CD4-positive, alpha-beta T cell treated with Interleukin-15 for 1 hour (primary cell): ENCODE data around the gene KRTAP11-1.

Experiments used
- DNase-seq: peaks from one replicate; pipeline ENCODE4 v3.0.0-alpha.2; 2020

KRTAP11-1 gene

GRCh38 chr21:30881480-30881879 lies at the start of gene KRTAP11-1:
Gene KRTAP11-1, minus strand, starts transcription at chr21:30881580. Its CDS starts 56 bp downstream, at chr21:30881524.
- DNase-seq, result no peak

DNA sequence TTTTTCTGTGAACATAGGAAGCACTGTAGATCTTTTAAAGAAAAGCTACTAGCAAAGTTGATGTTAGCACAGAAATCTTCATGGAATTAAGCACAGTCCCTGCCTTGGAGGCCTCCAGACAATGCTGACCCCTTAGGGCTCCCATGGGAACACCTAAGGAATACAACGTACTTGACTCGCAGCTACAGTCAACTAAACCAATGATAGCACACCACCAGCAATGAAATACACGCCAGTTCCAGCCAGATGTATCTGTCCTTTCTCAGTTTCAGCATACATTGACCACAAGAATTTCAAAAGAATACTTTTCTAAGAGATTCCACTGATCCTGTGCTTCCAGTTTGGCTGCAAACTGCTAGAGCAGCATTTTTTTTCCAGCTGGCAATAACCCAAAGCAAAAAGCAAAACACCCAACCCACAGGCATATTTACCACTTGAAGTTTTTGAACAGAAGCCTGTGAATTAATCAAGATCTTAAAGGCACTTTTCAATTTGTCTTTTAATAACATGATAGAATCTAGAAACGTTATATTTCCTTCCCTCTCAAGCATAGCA lies 42.8 kb upstream of the KRTAP11-1 start:
- DNase-seq, result no peak

DNA sequence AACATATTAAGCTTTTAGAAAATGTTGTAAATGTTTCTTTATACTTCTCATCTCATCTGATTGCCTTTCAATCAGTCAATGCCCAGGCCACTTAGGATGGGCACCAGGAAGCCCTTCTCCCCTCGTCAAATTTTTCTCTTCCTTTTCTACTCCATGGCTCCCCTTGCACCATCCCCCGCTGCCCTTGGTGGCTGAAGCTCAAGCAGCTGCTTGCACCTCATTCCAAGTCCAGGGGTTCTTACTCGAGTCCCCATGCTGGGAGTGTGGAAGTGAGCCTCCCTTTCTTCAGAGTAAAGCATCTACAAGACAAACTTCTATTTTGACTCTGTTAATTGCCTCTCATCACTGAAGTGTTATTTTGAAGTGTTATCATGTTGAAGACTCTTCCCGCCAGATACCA lies 39.7 kb upstream of the KRTAP11-1 start:
- no peak for DNase-seq

DNA sequence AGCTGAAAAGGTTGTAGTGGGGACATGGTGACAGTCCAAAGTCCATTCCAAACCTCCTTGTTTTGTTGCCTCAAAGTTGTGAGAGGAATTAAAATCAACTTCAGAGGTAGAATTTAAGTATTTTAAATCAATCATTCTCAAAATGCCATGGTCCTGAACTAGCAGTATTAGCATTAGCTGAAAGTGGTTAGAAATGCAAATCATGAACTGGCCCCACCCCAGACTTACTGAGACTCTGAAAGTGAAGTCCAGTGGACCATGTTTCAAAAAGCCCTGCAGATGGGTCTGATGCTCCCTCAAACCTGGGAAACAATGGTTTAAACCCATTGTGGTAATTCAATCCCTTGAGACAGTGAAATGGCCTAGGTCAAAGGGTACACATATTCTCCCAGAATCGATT lies 36.2 kb upstream of the KRTAP11-1 start:
- DNase-seq, result no peak

GRCh38 chr21:30900881-30901280 lies 19.5 kb upstream of the KRTAP11-1 start:
- DNase-seq, result no peak

- DNase-seq, result no peak
Measured at GRCh38 chr21:30882866-30883597, 1.7 kb upstream of the KRTAP11-1 start.

DNA sequence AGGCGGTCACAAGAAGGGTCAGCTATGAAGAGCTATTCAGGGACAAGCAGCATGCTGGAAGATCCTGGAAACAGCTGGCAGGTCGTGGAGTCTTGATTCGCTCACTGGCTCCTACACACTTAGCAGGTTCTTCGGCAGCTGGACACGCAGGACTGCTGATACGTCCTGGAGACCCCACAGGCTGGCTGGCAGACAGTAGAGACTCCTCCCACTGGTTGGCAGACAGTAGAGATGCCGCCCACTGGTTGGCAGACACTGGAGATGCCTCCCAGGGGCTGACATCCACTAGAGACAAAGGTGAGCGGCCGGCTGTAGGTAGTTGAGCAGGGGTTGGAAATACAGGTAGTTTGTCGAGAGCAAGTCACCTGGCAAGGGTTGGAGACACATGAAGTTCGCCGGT lies 466 bp downstream of the KRTAP11-1 start:
- no peak for DNase-seq

DNA sequence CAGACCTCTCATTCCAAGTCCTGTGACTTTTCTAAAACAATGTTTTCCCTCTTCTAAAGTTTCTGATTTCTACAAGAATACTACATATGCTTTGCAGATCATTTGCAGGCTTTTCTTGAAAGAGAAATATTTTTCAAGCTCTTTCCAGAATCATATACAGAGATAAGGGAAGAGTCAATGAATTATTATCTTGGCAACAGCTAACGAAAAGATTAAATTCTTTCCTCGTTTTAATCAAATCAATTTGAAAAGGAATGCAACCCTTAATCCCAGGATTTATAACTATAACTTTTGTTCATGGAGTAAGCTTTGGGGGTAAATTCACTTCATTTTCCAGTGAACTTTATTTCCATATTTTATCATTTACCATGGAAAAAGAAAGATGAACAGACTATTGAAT lies 6.9 kb downstream of the KRTAP11-1 start:
- no peak for DNase-seq

- DNase-seq, result no peak
Measured at GRCh38 chr21:30847627-30848500, 33.5 kb downstream of the KRTAP11-1 start.

DNA sequence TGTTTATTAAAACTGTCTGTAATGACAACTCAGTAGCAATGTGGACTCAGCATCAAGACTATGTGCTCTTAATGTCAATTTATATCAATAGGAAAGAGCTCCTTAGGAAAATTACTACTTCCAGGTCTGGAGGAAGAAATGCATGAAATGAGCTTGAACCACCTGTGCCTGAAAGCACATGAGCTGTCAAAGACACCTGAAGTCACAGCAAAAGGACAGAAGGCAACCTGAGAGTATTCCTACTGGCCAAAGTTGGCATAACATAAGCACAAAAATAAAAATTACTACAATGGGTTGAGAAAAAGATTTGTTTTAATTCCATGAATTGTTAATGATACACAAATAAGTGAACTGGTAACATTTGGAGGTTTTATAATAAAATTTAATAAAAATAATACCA lies 38.4 kb downstream of the KRTAP11-1 start:
- DNase-seq, result no peak

DNA sequence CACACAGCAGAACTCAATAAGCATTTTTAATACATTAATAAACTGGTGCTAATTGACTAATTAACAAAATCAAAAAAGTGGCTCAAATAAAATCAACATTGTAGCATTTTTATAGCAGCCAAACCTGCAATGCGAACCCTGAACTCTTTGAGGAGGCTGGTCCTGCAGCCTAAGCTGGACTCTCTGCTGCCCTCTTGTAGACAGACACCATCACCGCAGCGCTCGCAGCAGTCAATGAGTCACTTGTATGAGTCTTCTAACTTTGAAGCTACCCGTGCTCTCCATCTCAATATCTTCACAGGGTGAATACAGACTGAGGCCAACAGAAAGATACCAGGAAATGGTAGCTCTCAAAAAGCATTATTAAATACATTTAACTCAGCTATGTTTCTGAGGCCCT lies 42.1 kb downstream of the KRTAP11-1 start:
- DNase-seq, result no peak

GRCh38 chr21:30838536-30838935 lies 42.8 kb downstream of the KRTAP11-1 start:
- DNase-seq, result no peak

DNA sequence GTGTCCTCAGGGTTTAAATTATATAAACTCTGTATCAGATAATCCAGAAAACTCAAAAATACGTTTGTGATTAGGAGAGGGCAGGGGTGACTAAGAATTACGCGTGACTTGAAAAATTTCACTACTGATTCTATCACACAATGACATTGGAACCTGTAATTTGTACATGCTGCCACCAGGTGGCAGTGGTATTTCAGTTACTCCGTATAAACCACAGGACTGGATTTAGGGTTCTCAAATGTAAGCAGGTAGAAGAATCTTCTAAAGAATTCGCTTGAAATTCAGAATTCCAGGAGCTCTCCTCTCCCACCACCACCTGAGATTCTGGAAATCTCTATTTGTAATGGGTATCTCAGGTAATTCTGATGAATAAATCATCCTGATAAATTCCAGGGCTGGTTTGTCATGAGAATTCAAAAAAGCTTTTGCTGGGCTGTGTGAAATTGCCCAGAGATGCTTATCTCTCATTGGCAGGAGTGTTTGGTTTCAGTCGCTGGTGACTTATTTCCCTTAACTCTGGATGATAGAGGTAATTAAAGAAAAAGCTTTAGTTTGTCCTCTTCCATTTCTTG lies 50.1 kb downstream of the KRTAP11-1 start:
- DNase-seq, result no peak
